Skeletal muscle cell (primary cell): ENCODE results near the gene FASTKD3.

ENCODE experiments used
- DNase-seq: peaks from one replicate; pipeline ENCODE4 v3.0.0-alpha.2; 2010; ENCODE audit warnings: low read depth
- H3K4me3 ChIP-seq: 2 replicates; pipeline ENCODE4 v1.5.1; 2011; ENCODE audit warnings: low read depth, mild to moderate bottlenecking, control low read depth, low read length, moderate library complexity

The FASTKD3 gene

GRCh38 chr5:7884491-7885267 lies 15.8 kb upstream of the FASTKD3 start:
- no peak for DNase-seq
- no peak overlapping the region for H3K4me3 ChIP-seq

- no peak overlapping the region for H3K4me3 ChIP-seq
- DNase-seq: no peak
Measured at GRCh38 chr5:7882926-7883325, 14.1 kb upstream of the FASTKD3 start.

GRCh38 chr5:7881816-7882215 lies 13.0 kb upstream of the FASTKD3 start:
- DNase-seq: no peak
- no peak overlapping the region for H3K4me3 ChIP-seq

- no peak for DNase-seq
- H3K4me3 ChIP-seq: no peak overlapping the region
Measured at GRCh38 chr5:7881091-7881490, 12.3 kb upstream of the FASTKD3 start.

- no peak overlapping the region for H3K4me3 ChIP-seq
- peak; percentile 42 for DNase-seq
Measured at GRCh38 chr5:7878381-7878873, 9.6 kb upstream of the FASTKD3 start.

GRCh38 chr5:7877851-7878250 lies 9.0 kb upstream of the FASTKD3 start:
- no peak for DNase-seq
- no peak overlapping the region for H3K4me3 ChIP-seq

- no peak for DNase-seq
- no peak overlapping the region for H3K4me3 ChIP-seq
Measured at GRCh38 chr5:7876867-7877266, 8.0 kb upstream of the FASTKD3 start.

GRCh38 chr5:7875151-7875550 lies 6.3 kb upstream of the FASTKD3 start:
- H3K4me3 ChIP-seq: no peak overlapping the region
- no peak for DNase-seq

GRCh38 chr5:7874639-7875038 lies 5.8 kb upstream of the FASTKD3 start:
- no peak overlapping the region for H3K4me3 ChIP-seq
- no peak for DNase-seq

GRCh38 chr5:7873216-7873615 lies 4.4 kb upstream of the FASTKD3 start:
- DNase-seq: no peak

GRCh38 chr5:7872517-7873130 lies 3.8 kb upstream of the FASTKD3 start:
- no peak overlapping the region for H3K4me3 ChIP-seq
- no peak for DNase-seq

More at GRCh38 chr5:7873216-7873615, 4.4 kb upstream of the FASTKD3 start:
- no peak overlapping the region for H3K4me3 ChIP-seq

- no peak overlapping the region for H3K4me3 ChIP-seq
- no peak for DNase-seq
Measured at GRCh38 chr5:7871653-7872052, 2.8 kb upstream of the FASTKD3 start.

- peak overlapping the region; percentile 94 for H3K4me3 ChIP-seq
- DNase-seq: no peak
Measured at GRCh38 chr5:7869474-7870136, 774 bp upstream of the FASTKD3 start.

- H3K4me3 ChIP-seq: peak overlapping the region; percentile 94
- DNase-seq: no peak
Measured at GRCh38 chr5:7868427-7868772, 431 bp downstream of the FASTKD3 start.

GRCh38 chr5:7867260-7867659 lies 1.6 kb downstream of the FASTKD3 start:
- no peak overlapping the region for H3K4me3 ChIP-seq
- no peak for DNase-seq

- no peak overlapping the region for H3K4me3 ChIP-seq
- DNase-seq: no peak
Measured at GRCh38 chr5:7866196-7866595, 2.6 kb downstream of the FASTKD3 start.

- no peak for DNase-seq
- H3K4me3 ChIP-seq: no peak overlapping the region
Measured at GRCh38 chr5:7857926-7858632, 10.8 kb downstream of the FASTKD3 start.

- H3K4me3 ChIP-seq: no peak overlapping the region
- no peak for DNase-seq
Measured at GRCh38 chr5:7857361-7857760, 11.5 kb downstream of the FASTKD3 start.

- H3K4me3 ChIP-seq: no peak overlapping the region
- DNase-seq: no peak
Measured at GRCh38 chr5:7856855-7857254, 12.0 kb downstream of the FASTKD3 start.

GRCh38 chr5:7855611-7856010 lies 13.2 kb downstream of the FASTKD3 start:
- DNase-seq: no peak
- no peak overlapping the region for H3K4me3 ChIP-seq
